Natural killer cell treated with Interleukin-12 subunit alpha and Interleukin-12 subunit beta and Interleukin-15 and Interleukin-18, amount 100 ng/mL, for 72 hours (primary cell): ENCODE results near the gene GFAP. TPM values are rescaled to one million over a fixed set of nuclear protein-coding genes. Genes with fewer than 3 reads are reported as not detected.
"Not testable (repeated sequence)": the region's sequence is repeated elsewhere in the genome, so short reads cannot be mapped to it uniquely, and the experiment has no call there.

Experiments used
- ATAC-seq, 2 donors: fragments of 150-1000 bp; cut with Tn5 transposase in 1 of 2; sonication (Bioruptor Pico), chemical (Tn5 transposase) in 1 of 2; 2 replicates each; pipeline ENCODE4 v1.10.0; 2021
- DNase-seq: peaks from one replicate; pipeline ENCODE4 v3.0.0; 2022; ENCODE audit warnings: low spot score
- H3K27ac Mint-ChIP-seq, 2 donors: 1 replicate in 1 of 2; 2 replicates in 1 of 2; pipeline ENCODE4 v1.8.0; 2022; ENCODE audit warnings: mixed read lengths in 2 of 2, mild to moderate bottlenecking in 1 of 2, moderate library complexity in 1 of 2
- H3K27me3 Mint-ChIP-seq, 2 donors: 1 replicate in 1 of 2; 2 replicates in 1 of 2; pipeline ENCODE4 v1.8.0; 2022; ENCODE audit warnings: mixed read lengths in 2 of 2
- H3K36me3 Mint-ChIP-seq: one replicate; pipeline ENCODE4 v1.8.0; 2022; ENCODE audit warnings: mixed read lengths
- H3K4me1 Mint-ChIP-seq, 2 donors: 1 replicate in 1 of 2; 2 replicates in 1 of 2; pipeline ENCODE4 v1.8.0; 2022; ENCODE audit warnings: low read depth in 2 of 2, mixed read lengths in 2 of 2, mild to moderate bottlenecking in 1 of 2
- H3K4me3 Mint-ChIP-seq: one replicate; pipeline ENCODE4 v1.8.0; 2022; ENCODE audit warnings: mixed read lengths
- H3K9me3 Mint-ChIP-seq: 2 replicates; pipeline ENCODE4 v1.8.0; 2022; ENCODE audit warnings: mixed read lengths
- total RNA-seq, 2 donors: library from RNA; stranded (reverse); gene quantifications; one replicate each; pipeline ENCODE4 v1.2.3, GENCODE V29; 2022

The GFAP gene
- not detected for total RNA-seq

DNA sequence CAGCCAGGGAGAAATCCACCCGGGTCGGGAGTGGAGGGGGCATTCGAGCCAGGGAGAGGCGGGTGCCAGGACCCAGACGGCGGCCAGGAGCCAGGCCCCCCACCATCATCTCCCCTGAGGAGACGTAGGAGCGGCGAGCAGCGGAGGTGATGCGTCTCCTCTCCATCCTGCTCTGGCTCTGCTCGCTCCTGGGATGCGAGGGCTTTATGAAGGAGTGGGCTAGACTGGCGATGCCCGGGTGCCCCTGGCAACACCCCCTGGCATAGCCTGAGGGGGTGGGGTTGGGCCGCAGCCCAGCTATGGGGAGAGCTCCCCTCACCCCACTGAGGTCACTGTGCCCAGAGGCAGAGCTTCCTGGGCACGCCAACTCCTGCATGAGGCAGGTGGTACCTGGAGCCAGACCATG lies at the start of gene GFAP:
GFAP (minus strand) TSS at position 180 of the 406 bp plus-strand sequence; CDS start at position 166, 14 bp downstream.
- Mint-ChIP-seq H3K27me3 (peaks cover 16 to 17% of the 10 kb centered on the region in 2 donors), H3K4me3 (no peak within 1 kb of the TSS)

DNA sequence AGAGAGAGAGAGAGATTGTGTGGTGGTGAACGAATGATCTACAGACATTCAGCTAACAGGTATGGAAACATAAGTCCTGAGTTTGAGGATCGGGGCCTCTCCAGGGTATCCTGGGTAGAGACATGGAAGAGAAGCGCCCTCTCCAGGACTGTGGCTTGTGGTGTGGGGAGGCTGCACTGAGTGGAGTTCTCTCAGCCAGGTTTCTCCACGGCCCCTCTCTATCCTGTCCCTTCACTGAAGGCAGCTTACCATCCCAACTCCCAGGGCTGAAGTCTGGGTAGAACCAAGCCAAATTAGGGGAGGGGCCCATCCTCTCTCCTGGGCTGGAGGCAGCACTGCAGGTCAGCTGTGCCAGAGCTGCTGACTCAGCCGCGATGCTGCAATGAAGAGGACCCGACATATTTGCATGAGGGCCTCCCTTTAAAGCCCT lies 46.6 kb upstream of the GFAP start:
- Mint-ChIP-seq H3K4me1 (peaks cover 0 to 8% of the 10 kb centered on the region in 2 donors), H3K36me3 (no peaks in the 10 kb centered on the region), H3K9me3 (no peaks in the 10 kb centered on the region), H3K27ac (no peak overlapping the region), H3K4me3 (no peak overlapping the region), H3K27me3 (peaks cover 26 to 33% of the 10 kb centered on the region in 2 donors)
- no peak for ATAC-seq
- DNase-seq = no peak

More for the DNA sequence above, at the start of gene GFAP:
- Mint-ChIP-seq H3K9me3 (no peaks in the 10 kb centered on the region), H3K27ac (no peak within 1 kb of the TSS), H3K36me3 (no peaks in the 10 kb centered on the region), H3K4me1 (peaks cover 10 to 11% of the 10 kb centered on the region in 2 donors)
- no peak for DNase-seq
- no peak for ATAC-seq

DNA sequence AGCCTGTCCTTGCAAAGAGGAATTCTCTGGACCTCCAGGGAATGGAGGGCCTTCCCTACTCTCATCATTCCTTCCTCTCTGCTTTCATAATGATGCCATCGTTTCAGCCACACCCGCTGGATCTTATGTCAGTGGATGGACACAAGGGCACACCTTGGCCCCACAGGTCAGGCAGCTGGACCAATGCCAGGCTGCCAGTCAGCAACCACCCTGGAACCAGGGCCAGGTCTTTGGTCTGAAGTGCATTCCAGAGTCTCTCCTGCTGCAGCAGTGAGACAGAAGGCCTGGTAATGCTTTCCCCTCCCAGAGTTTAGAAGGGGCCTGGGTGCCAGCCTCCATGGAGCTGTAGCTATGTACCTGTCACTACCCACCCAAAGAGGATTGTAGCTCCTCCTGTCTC lies 45.4 kb upstream of the GFAP start:
- no peak for DNase-seq
- Mint-ChIP-seq H3K27me3 (peaks cover 23 to 29% of the 10 kb centered on the region in 2 donors), H3K4me1 (peaks cover 0 to 3% of the 10 kb centered on the region in 2 donors), H3K9me3 (no peaks in the 10 kb centered on the region), H3K27ac (no peak overlapping the region), H3K4me3 (no peak overlapping the region), H3K36me3 (no peaks in the 10 kb centered on the region)
- no peak for ATAC-seq

DNA sequence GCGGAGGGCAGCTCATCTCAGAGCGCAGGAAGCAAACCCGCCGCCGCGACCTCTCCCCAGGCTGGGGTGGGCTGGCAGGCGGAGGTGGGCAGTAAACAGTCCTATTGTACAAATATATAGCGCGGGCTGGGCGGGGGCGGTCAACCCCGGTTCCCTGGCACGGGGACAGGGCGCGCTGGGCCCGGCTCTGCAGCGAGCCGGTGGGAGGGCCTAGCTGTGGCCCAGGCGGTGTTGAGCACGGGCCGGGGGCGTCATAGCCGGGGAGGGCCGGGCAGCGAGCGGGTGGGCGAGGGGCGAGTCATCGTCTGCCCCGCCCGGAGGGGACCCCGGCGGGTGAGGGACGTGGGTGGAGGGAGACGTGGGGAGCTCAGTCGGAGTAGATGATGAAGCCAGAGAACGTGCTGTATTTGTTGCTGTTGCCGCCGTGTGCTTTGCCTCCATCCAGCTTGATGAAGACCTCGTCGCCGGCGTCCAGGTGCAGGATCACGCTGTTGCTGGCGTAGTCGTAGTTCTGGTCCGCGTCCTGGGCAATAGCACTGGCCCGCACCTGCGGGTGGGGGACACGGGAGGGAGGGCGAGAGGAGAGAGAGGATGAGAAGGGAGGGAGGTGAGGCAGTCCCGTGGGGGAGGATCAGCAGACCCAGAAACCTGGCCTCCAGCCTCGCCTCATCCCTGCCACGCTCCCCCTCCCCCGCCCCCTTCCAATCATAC lies 44.7 kb upstream of the GFAP start:
- Mint-ChIP-seq H3K36me3 (no peaks in the 10 kb centered on the region), H3K27ac (no peak overlapping the region), H3K9me3 (no peaks in the 10 kb centered on the region), H3K4me3 (no peak overlapping the region), H3K4me1 (peaks cover 0 to 2% of the 10 kb centered on the region in 2 donors), H3K27me3 (peaks cover 21 to 24% of the 10 kb centered on the region in 2 donors)
- DNase-seq (no peak), ATAC-seq (no peak)

DNA sequence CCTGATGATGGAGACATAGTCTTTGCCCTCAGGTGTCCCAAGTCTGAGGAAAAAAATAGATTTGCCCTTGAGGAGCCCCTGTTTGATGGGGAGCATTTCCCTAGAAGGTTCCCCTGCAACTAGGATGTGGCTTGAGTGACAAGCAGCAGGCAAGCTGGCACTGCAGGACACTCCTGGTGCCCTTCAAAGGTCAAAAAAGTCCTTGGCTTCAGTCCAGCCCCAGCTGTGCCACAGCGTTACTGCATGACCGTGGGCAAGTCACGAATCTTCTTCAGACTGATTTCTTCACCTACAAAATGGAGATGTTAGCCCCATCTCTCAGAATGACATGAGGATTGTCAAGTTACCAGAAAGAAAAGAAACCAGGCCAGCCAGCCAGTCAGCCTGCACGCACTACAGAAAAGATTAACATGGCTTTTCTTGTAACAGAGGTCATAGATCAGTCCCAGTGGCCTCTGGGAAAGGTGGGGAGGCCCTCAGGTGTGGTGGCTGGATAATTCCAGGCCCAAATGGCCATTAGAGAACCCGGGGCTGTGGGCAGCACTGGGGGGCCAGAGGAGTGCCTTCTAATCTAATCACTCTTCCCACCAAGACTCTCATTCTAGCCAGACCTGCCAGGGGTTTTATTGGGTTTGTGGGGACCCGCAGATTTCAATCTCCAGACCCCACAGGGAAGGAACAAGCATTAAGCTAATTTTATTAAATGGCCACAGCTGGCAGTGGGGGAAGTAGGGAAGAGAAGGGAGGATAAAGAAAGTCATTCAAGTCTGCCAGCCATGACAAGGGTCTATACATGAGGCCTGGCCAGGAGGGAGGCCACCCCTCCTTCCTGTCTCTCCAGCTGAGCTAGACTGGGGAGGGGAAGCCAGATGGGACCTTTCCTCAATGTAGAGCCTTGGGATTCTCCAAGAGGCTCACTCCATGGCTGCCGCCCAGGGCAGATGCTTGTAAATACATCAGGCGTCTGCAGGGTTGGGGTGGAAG lies 42.0 kb upstream of the GFAP start:
- DNase-seq (no peak), ATAC-seq (no peak)
- Mint-ChIP-seq H3K9me3 (no peaks in the 10 kb centered on the region), H3K4me3 (no peak overlapping the region), H3K27ac (no peak overlapping the region), H3K36me3 (no peaks in the 10 kb centered on the region), H3K27me3 (peaks cover 11 to 16% of the 10 kb centered on the region in 2 donors), H3K4me1 (no peaks in the 10 kb centered on the region)

DNA sequence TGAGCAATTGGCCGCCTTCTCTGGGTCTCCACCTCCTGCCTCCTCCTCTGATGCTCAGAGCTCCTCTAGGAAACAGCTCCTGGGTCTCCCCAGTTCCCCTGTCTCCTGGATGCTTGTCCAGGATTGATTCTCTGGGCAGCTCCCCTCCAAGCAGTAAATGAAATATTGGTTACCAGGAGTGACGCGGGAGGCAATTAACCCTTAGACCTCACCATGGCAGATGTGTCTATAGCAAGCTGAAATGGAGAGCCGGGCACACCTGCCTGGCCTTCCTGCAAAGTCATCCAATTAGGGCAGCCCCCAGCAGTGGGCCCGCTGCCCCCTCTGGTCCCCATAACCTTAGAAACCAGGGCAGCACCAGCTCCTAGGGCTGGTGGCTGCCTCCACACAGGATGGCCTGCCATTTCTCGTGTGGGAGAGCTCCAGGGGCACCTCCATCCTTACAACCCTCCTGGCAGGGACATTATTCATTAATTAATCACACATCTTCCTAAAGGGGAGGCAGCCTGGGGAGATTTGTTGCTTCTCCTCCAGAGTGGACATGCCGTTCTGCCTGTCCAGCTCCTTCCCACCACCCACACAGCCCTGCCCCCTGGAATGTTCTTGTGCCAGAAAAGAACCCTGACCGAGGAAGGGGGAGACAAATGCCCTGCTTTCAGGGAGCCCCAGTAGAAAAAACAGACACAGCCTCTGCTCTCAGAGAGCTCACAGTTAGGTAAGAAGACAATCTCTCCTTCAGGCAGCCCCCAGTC lies 40.5 kb upstream of the GFAP start:
- DNase-seq (no peak), ATAC-seq (no peak)
- Mint-ChIP-seq H3K36me3 (no peaks in the 10 kb centered on the region), H3K27ac (no peak overlapping the region), H3K4me1 (no peaks in the 10 kb centered on the region), H3K27me3 (peaks cover 9 to 16% of the 10 kb centered on the region in 2 donors), H3K4me3 (no peak overlapping the region), H3K9me3 (no peaks in the 10 kb centered on the region)

DNA sequence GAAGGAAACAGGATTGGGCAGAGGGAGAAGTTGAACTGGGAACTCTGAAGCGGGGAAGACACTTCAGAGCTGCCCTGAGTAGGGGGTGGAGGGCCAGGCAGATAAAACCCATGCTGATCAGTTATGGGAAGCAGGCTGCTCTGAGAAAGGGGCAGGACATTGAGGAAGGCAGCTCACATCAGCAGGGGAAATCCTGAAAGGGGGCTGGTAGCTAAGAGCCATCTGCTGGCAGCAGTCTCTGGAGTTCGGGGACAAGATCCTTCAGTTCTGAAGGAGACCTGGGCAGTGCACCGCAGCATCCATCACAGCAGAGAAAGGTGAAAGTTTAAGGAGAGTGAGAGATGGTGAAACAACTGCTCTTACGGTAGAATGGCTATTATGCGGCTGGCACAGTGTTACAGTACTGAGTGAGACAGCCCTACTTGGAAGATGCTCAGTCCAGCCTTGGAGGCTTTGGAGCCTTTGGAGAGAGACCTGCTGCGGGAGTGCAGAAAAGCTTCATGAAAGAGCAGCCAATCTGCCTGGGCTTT lies 37.7 kb upstream of the GFAP start:
- ATAC-seq = no peak
- Mint-ChIP-seq H3K27ac (no peak overlapping the region), H3K4me3 (no peak overlapping the region), H3K27me3 (peaks cover 6 to 12% of the 10 kb centered on the region in 2 donors), H3K36me3 (no peaks in the 10 kb centered on the region), H3K4me1 (peaks cover 2 to 3% of the 10 kb centered on the region in 2 donors), H3K9me3 (no peaks in the 10 kb centered on the region)
- no peak for DNase-seq

DNA sequence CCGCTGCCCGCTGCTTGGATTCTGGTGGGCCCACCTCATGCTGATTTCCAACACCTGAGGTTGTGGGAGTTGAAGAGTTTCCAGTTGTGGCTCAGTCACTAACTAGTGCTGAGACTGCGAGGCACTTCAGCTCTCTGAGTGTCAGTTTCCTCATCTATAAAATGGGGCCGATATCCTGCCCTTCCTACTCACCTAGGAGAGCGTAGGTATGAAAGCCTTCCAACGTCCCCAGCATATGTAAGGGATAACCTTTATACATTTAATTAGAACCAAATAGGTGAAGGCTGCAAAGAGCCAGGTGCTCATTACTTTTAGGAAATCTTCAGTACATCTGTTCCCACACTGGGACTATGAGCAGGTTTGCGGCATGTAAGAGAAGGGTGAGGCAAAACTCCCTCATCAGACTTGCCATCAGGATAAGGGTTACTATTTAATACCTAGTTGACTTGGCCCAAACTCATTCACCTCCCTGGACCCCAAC lies 33.1 kb upstream of the GFAP start:
- DNase-seq = no peak
- Mint-ChIP-seq H3K27me3 (no peaks in the 10 kb centered on the region), H3K4me1 (peaks cover 9 to 15% of the 10 kb centered on the region in 2 donors)

DNA sequence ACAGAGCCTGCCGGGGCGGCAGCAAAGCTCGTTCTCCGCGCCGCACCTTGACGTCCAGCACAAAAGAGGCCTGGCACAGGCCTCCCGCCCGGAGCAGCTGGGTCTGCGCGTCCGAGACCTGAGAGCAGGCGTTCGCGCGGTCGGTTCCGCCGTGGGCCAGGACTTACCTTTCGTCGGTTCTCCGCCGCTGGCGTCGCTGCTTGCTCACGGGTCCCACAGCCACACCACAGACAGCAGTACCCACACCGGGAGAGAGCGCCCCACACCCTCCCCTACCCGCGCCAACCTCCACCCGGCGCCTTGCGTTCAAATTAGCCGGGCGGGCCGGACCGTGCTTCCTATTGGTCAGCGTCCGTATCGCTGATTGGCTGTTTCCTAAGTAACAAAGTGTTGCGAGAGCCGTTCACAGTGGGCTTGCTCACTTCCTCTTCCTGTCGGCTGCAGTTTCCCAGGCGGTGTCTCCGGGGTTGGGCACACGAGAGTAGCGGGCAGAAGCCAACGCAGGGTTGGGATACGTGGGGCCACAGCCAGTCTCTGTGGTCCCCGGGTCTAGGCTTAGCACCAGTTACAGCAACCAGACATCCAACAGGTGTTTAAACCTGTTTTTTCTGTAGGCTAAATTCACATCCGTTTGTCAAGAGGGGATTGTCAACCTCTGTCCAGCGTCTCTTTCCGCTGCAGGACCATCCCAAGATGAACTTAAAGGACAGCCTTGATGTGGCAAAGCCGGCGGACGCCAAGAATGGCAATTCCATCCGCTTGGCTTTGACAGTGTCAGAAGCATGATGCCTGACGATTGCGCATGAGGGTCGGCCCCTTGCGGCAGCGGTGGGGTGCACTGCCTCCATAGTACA lies 32.4 kb upstream of the GFAP start, which contains the start of gene KIF18B:
KIF18B (minus strand) TSS at position 313 of the 854 bp plus-strand sequence. CDS start 11,429 bp downstream, outside the sequence.
- Mint-ChIP-seq H3K4me1 (peaks cover 9 to 15% of the 10 kb centered on the region in 2 donors), H3K9me3 (no peaks in the 10 kb centered on the region), H3K27me3 (no peaks in the 10 kb centered on the region), H3K4me3 (peak within 1 kb of the TSS; percentile 92), H3K27ac (peak within 1 kb of the TSS; percentile 76 to 90), H3K36me3 (peaks cover 5% of the 10 kb centered on the region)
- DNase-seq (peak; percentile 93), ATAC-seq (peak; percentile 96 to 97)

More for the DNA sequence above, 33.1 kb upstream of the GFAP start:
- ATAC-seq = no peak
- Mint-ChIP-seq H3K9me3 (no peaks in the 10 kb centered on the region), H3K27ac (peak overlapping the region; percentile 76 to 90), H3K4me3 (peak overlapping the region; percentile 92), H3K36me3 (peaks cover 5% of the 10 kb centered on the region)

DNA sequence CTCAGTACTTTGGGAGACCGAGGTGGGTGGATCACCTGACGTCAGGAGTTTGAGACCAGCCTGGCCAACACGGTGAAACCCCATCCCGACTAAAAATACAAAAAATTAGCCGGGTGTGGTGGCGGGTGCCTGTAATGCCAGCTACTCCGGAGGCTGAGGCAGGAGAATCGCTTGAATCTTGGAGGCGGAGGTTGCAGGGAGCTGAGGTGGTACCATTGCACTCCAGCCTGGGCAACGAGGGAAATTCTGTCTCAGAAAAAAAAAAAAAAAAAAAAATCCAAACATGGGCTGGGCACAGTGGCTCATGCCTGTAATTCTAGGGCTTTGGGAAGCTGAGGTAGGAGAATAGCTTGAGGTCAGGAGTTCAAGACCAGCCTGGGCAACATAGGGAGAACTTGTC lies 30.4 kb upstream of the GFAP start:
- DNase-seq, H3K27me3 Mint-ChIP-seq: not testable (repeated sequence)

DNA sequence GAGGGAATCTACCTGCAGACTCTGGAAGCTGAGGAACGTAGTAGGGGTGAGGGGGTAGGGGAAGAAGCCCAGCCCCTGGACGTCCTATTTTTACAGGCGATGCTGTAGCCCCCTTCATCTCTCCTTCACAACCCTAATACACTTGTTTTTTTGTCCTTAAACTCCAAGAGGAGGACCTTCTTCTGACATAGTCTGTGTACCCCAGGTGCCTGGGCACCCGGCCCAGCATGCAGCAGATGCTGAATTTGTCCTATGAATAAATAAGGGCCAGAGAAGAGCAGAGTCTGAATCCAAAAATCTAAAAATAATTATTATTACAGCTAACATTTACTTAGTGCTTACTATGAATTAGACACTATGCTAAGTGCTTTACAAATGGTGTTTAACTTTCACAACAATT lies 27.2 kb upstream of the GFAP start:
- DNase-seq (no peak), ATAC-seq (no peak)
- Mint-ChIP-seq H3K9me3 (no peaks in the 10 kb centered on the region), H3K27me3 (no peaks in the 10 kb centered on the region), H3K4me1 (peaks cover 6 to 12% of the 10 kb centered on the region in 2 donors), H3K27ac (no peak overlapping the region), H3K36me3 (peaks cover 5% of the 10 kb centered on the region), H3K4me3 (no peak overlapping the region)

More for the DNA sequence above, 30.4 kb upstream of the GFAP start:
- H3K36me3 Mint-ChIP-seq, ATAC-seq, H3K9me3 Mint-ChIP-seq, H3K27ac Mint-ChIP-seq: not testable (repeated sequence)
- Mint-ChIP-seq H3K4me1 (peaks cover 12 to 20% of the 10 kb centered on the region in 2 donors), H3K4me3 (peak overlapping the region; percentile 92)

DNA sequence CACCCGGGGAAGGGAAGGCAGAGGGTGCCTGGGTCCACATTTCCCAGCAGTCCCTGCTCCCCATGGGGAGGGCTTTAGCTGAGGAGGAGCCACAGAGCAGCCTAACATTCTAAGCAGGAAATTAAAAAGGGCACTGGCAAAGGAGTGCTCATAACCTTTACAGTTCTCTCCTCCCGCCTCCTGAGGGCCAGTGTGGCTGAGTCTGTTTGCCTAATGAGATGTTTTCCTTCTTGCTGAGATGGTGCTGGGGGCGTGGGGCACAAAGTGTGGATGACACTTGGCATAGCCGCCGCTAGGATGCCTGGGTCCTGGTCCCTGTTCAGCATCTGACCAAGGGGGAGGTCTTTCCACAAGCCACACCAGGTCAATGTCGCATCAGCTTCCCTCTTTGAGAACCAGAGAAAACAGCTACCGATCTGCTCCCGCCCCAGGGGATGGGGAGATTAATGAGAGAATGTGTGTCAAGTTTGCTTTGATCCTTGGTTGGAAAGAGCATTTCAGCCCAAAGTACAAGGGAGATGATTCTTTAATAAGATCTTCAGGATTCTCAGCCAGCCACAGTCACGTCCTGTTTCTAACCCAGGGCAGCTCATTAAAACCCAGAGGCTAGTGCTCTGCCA lies 26.5 kb upstream of the GFAP start:
- H3K27me3 Mint-ChIP-seq = no peaks in the 10 kb centered on the region
- H3K36me3 Mint-ChIP-seq = peaks cover 5% of the 10 kb centered on the region
- H3K4me3 Mint-ChIP-seq = no peak overlapping the region
- ATAC-seq (no peak), DNase-seq (no peak)
- H3K27ac Mint-ChIP-seq = no peak overlapping the region
- H3K4me1 Mint-ChIP-seq = peaks cover 6 to 12% of the 10 kb centered on the region in 2 donors
- H3K9me3 Mint-ChIP-seq = no peaks in the 10 kb centered on the region
